Measurements from ENCODE around the gene SMARCAL1. TPM values are rescaled to one million over a fixed set of nuclear protein-coding genes. Genes with fewer than 3 reads are reported as not detected.

SMARCAL1 gene
- total and polyA plus RNA-seq, 9 of the 15 experiments (the other 6 are each of a cell fraction or from before 2014, with no cell fraction given), result 8.2 to 27.9 (median 12.4) TPM

- TF ChIP-seq ZKSCAN3 (CRISPR knock-in tag; IDR thresholded peaks at IDR 0.05) (no peak), ZBTB11 (CRISPR knock-in tag; IDR thresholded peaks at IDR 0.05) (no peak), ZNF165 (CRISPR knock-in tag; IDR thresholded peaks at IDR 0.05; ENCODE audit: borderline replicate concordance) (no peak), SREBF1 (IDR thresholded peaks at IDR 0.05; ENCODE audit: borderline replicate concordance, low read depth, low read length) (no peak), CSDE1 (IDR thresholded peaks at IDR 0.05) (no peak)
These were observed 37.0 kb upstream of the SMARCAL1 start (continued) for GRCh38 chr2:216375286-216375685.

GRCh38 chr2:216379977-216380376, 32.3 kb upstream of the SMARCAL1 start:
- no TSS peak for BruUV-seq (replicated peaks)
- Histone ChIP-seq H3K4me3 (no peak overlapping the region), H3K9me3 (replicated peaks; ENCODE audit: control insufficient read depth, insufficient read depth, low read depth, low read length) (no peaks in the 10 kb centered on the region), H3K9me1 (ENCODE audit: control insufficient read depth, insufficient read depth, low read length) (no peaks in the 10 kb centered on the region), H2AFZ (ENCODE audit: low read depth, low read length) (no peak overlapping the region), H3K4me2 (ENCODE audit: insufficient read depth, low read length) (no peak overlapping the region), H3K9ac (ENCODE audit: insufficient read depth in 1 of 2, low read depth in 2 of 2, low read length in 2 of 2) (no peak overlapping the region), H4K20me1 (replicated peaks; ENCODE audit: control insufficient read depth, insufficient read depth, low read length) (no peaks in the 10 kb centered on the region), H3K36me3 (ENCODE audit: control insufficient read depth, insufficient read depth, low read length) (no peaks in the 10 kb centered on the region), H3K4me1 (replicated peaks in 1 of 2; ENCODE audit: control insufficient read depth in 2 of 2, insufficient read depth in 2 of 2, low read length in 2 of 2) (no peaks in the 10 kb centered on the region), H3K27ac (ENCODE audit: extremely low read depth, low read depth, low read length) (no peak overlapping the region), H3K79me2 (ENCODE audit: control insufficient read depth, insufficient read depth, low read length) (no peaks in the 10 kb centered on the region), H3K27me3 (ENCODE audit: control insufficient read depth in 2 of 2, insufficient read depth in 2 of 2, low read length in 2 of 2) (0 out of 5 replicates have a peak, but pooled peaks cover 0 to 5% of the 10 kb centered on the region in 2 experiments)
- in situ Hi-C loops (cut with MboI) (no loop called here), intact Hi-C loops (cut with micrococcal nuclease) (no loop called here)
- WGBS (ENCODE audit: insufficient coverage, low coverage, missing lambda C conversion rate), result 0% methylated on average over 5 of the region's 5 CpGs
- CTCF ChIA-PET (ENCODE audit: low intra/inter-chr PET ratio), result no interaction called here
- POLR2A ChIA-PET, result no interaction called here
- DNase-seq (ENCODE audit: extremely low read depth in 1 of 4, low spot score in 3 of 4) (no peak), FAIRE-seq (no peak), ATAC-seq (no peak)
- TF ChIP-seq SPI1 (IDR thresholded peaks at IDR 0.05; ENCODE audit: borderline replicate concordance, low read depth, low read length), result peak; percentile 62; the same call in 1 of the 2 replicates

Measured in K562 (cell line).